ENCODE data around the gene ZDHHC11.
"Not testable (repeated sequence)": the region's sequence is repeated elsewhere in the genome, so short reads cannot be mapped to it uniquely, and the experiment has no call there.

- not testable (repeated sequence) for TF ChIP-seq CTCF, POLR2A (IDR thresholded peaks at IDR 0.05)
Observed at GRCh38 chr5:838431-838851, 12.3 kb downstream of the ZDHHC11 start.
